Spleen (tissue), 11 donors: Measurements from ENCODE around the gene ENOX1. TPM values are rescaled to one million over a fixed set of nuclear protein-coding genes. Genes with fewer than 3 reads are reported as not detected.

Experiments used
- DNase-seq: peaks from one replicate; pipeline ENCODE4 v3.0.0-alpha.2; 2020
- H3K27ac ChIP-seq, 8 donors: fragments of 200-600 bp; sonication (generic) in 7 of 8; 1 replicate in 4 of 8; 2 replicates in 4 of 8; pipeline versions ENCODE4 v1.5.0 to v1.8.0; 2016 to 2021; ENCODE audit warnings: inconsistent platforms in 4 of 8, mild to moderate bottlenecking in 4 of 8, moderate library complexity in 1 of 8
- H3K27me3 ChIP-seq, 7 donors: fragments of 200-600 bp; sonication (generic) in 6 of 7; replicated peaks in 1 of 7; 1 replicate in 4 of 7; 2 replicates in 3 of 7; pipeline versions ENCODE4 v1.5.0 to v1.8.0; 2016 to 2021; ENCODE audit warnings: inconsistent platforms in 3 of 7, mild to moderate bottlenecking in 1 of 7
- H3K36me3 ChIP-seq, 6 donors: fragments of 200-600 bp; sonication (generic) in 5 of 6; 1 replicate in 4 of 6; 2 replicates in 2 of 6; pipeline versions ENCODE4 v1.5.0 to v1.8.0; 2016 to 2021; ENCODE audit warnings: inconsistent platforms in 2 of 6
- H3K4me1 ChIP-seq, 6 donors: fragments of 200-600 bp; sonication (generic) in 5 of 6; 1 replicate in 3 of 6; 2 replicates in 3 of 6; pipeline versions ENCODE4 v1.5.0 to v1.8.0; 2016 to 2021; ENCODE audit warnings: inconsistent platforms in 3 of 6
- H3K4me3 ChIP-seq, 8 donors: fragments of 200-600 bp; sonication (generic) in 7 of 8; 1 replicate in 4 of 8; 2 replicates in 4 of 8; pipeline versions ENCODE4 v1.5.0 to v1.8.0; 2016 to 2021; ENCODE audit warnings: inconsistent platforms in 4 of 8, mild to moderate bottlenecking in 4 of 8, moderate library complexity in 2 of 8
- H3K9me3 ChIP-seq, 8 donors: fragments of 200-600 bp; sonication (generic) in 7 of 8; 1 replicate in 4 of 8; 2 replicates in 4 of 8; pipeline versions ENCODE4 v1.5.0 to v1.8.0; 2016 to 2021; ENCODE audit warnings: inconsistent platforms in 4 of 8
- CTCF ChIP-seq, 11 experiments: fragments of 200-600 bp in 7 of 11; fragments of 450-650 bp in 4 of 11; sonication (generic) in 4 of 11; IDR thresholded peaks in 8 of 11; conservative IDR thresholded peaks in 3 of 11; 1 replicate in 7 of 11; 2 replicates in 4 of 11; pipeline versions ENCODE4 v1.4.0 to v1.8.0; 2016 to 2021; ENCODE audit warnings: antibody characterized with exemption in 11 of 11, inconsistent platforms in 4 of 11, mild to moderate bottlenecking in 1 of 11
- POLR2A ChIP-seq, 3 donors: fragments of 450-650 bp; IDR thresholded peaks; one replicate each; pipeline ENCODE4 v1.5.1; 2017; ENCODE audit warnings: antibody characterized with exemption in 3 of 3, mild to moderate bottlenecking in 1 of 3
- POLR2AphosphoS5 ChIP-seq, 3 donors: sonication (generic); formaldehyde crosslinking; IDR thresholded peaks; one replicate each; pipeline ENCODE4 v1.5.1; 2017; ENCODE audit warnings: antibody characterized with exemption in 3 of 3
- WGBS, 5 donors: extraction: QIAGEN DNeasy Blood & Tissue Kit in 3 of 5; methylation state at CpG; one replicate each; pipeline versions ENCODE4 v1.1.5 to v1.1.7; 2013 to 2018; 5-methylcytosine and 5-hydroxymethylcytosine counted together
- intact Hi-C: fragments of 100-400 bp; cut with DNase I; formaldehyde crosslinking; loops from one replicate; pipeline ENCODE4 v1.15.0; 2023; ENCODE audit warnings: low total_unique reads
- polyA plus RNA-seq, 3 donors: library from polyadenylated mRNA; stranded (reverse); fragments of 200-250 nt; gene quantifications; one replicate each; pipeline ENCODE4 v1.2.1, GENCODE V29; 2013
- total RNA-seq, 7 donors: library from RNA; depleted of rRNA in 3 of 7; stranded (reverse); fragments of >200 nt in 3 of 7; fragmentation: NEBNext Ultra II Directional in 4 of 7; extraction: Animal tissue kit (Norgen Biotek cat#: 25700) in 4 of 7; gene quantifications; one replicate each; pipeline versions ENCODE4 v1.1.0 to v1.2.1, GENCODE V29; 2016 to 2021
- donor health status: healthy with polysubstance abuse.
- donor health status: DM: no; HTN: no; CAD: no; lungs with moderate emphysema.
- donor health status: DM: no; HTN: no; CAD: no.
- donor health status: Bipolar disorder and iron deficiency.
- donor health status: healthy.
- donor health status: DM: no; HTN: no; CAD: no.
- donor health status: DM: yes; HTN: yes; CAD: no.

ENOX1 gene
- total and polyA plus RNA-seq, 10 donors: 0.42 to 1.3 (median 0.54) TPM; not detected in 1

GRCh38 chr13:43301346-43301969 lies 485.3 kb downstream of the ENOX1 start:
- WGBS, 5 donors: 85 to 91% (median 87%) methylated on average over 3 of the region's 3 CpGs
- no peak for DNase-seq
- Histone ChIP-seq H3K27ac (no peak overlapping the region), H3K27me3 (no peaks in the 10 kb centered on the region), H3K9me3 (no peaks in the 10 kb centered on the region), H3K36me3 (no peaks in the 10 kb centered on the region), H3K4me1 (no peaks in the 10 kb centered on the region), H3K4me3 (no peak overlapping the region)
- intact Hi-C loops: loop anchor here (10.0 kb wide), 1 partner anchor 503 kb away; no protein-coding TSS in a partner anchor
- TF ChIP-seq CTCF (IDR thresholded peaks at IDR 0.05 in 8 of 11, conservative IDR thresholded peaks at IDR 0.05 in 3 of 11) (no peak), POLR2AphosphoS5 (IDR thresholded peaks at IDR 0.05) (no peak), POLR2A (IDR thresholded peaks at IDR 0.05) (no peak)

- DNase-seq: no peak
- Histone ChIP-seq H3K4me1 (no peaks in the 10 kb centered on the region), H3K4me3 (no peak overlapping the region), H3K9me3 (no peaks in the 10 kb centered on the region), H3K36me3 (no peaks in the 10 kb centered on the region), H3K27ac (no peak overlapping the region), H3K27me3 (no peaks in the 10 kb centered on the region)
- intact Hi-C loops: loop anchor here (10.0 kb wide), 1 partner anchor 504 kb away; no protein-coding TSS in a partner anchor
- no peak for TF ChIP-seq POLR2AphosphoS5 (IDR thresholded peaks at IDR 0.05)
- TF ChIP-seq CTCF (IDR thresholded peaks at IDR 0.05 in 8 of 11, conservative IDR thresholded peaks at IDR 0.05 in 3 of 11): no peak
- TF ChIP-seq POLR2A (IDR thresholded peaks at IDR 0.05): no peak
- 58 to 85% (median 68%) methylated on average over 4 of the region's 4 CpGs for WGBS, 5 donors
Observed at GRCh38 chr13:43300865-43301264, 485.9 kb downstream of the ENOX1 start.

GRCh38 chr13:43299374-43299773 lies 487.4 kb downstream of the ENOX1 start:
- Histone ChIP-seq H3K4me1 (no peaks in the 10 kb centered on the region), H3K27ac (no peak overlapping the region), H3K27me3 (no peaks in the 10 kb centered on the region), H3K36me3 (no peaks in the 10 kb centered on the region), H3K4me3 (no peak overlapping the region), H3K9me3 (no peaks in the 10 kb centered on the region)
- 72 to 91% (median 84%) methylated on average over 5 of the region's 5 CpGs for WGBS, 5 donors
- DNase-seq: no peak
- TF ChIP-seq POLR2AphosphoS5 (IDR thresholded peaks at IDR 0.05) (no peak), POLR2A (IDR thresholded peaks at IDR 0.05) (no peak), CTCF (IDR thresholded peaks at IDR 0.05 in 8 of 11, conservative IDR thresholded peaks at IDR 0.05 in 3 of 11) (no peak)
- intact Hi-C loops: no loop called here

- no peak for DNase-seq
- intact Hi-C loops: no loop called here
Observed at GRCh38 chr13:43298816-43299215, 488.0 kb downstream of the ENOX1 start.

More at GRCh38 chr13:43298816-43299215, 488.0 kb downstream of the ENOX1 start:
- no peak overlapping the region for H3K27ac ChIP-seq
- H3K36me3 ChIP-seq: no peaks in the 10 kb centered on the region
- H3K4me1 ChIP-seq: no peaks in the 10 kb centered on the region
- 10 to 33% (median 21%) methylated on average over 2 of the region's 2 CpGs for WGBS, 5 donors
- TF ChIP-seq POLR2A (IDR thresholded peaks at IDR 0.05) (no peak), POLR2AphosphoS5 (IDR thresholded peaks at IDR 0.05) (no peak), CTCF (IDR thresholded peaks at IDR 0.05 in 8 of 11, conservative IDR thresholded peaks at IDR 0.05 in 3 of 11) (no peak)
- H3K4me3 ChIP-seq: no peak overlapping the region
- no peaks in the 10 kb centered on the region for H3K27me3 ChIP-seq
- H3K9me3 ChIP-seq: no peaks in the 10 kb centered on the region
